Measurements from ENCODE around the gene HPSE2. TPM values are rescaled to one million over a fixed set of nuclear protein-coding genes. Genes with fewer than 3 reads are reported as not detected.

HPSE2 gene
- total and polyA plus RNA-seq, 8 donors = 0.04 to 1.1 (median 0.05) TPM; not detected in 5

- H3K9me3 ChIP-seq = no peaks in the 10 kb centered on the region
- TF ChIP-seq, protein P1, sequence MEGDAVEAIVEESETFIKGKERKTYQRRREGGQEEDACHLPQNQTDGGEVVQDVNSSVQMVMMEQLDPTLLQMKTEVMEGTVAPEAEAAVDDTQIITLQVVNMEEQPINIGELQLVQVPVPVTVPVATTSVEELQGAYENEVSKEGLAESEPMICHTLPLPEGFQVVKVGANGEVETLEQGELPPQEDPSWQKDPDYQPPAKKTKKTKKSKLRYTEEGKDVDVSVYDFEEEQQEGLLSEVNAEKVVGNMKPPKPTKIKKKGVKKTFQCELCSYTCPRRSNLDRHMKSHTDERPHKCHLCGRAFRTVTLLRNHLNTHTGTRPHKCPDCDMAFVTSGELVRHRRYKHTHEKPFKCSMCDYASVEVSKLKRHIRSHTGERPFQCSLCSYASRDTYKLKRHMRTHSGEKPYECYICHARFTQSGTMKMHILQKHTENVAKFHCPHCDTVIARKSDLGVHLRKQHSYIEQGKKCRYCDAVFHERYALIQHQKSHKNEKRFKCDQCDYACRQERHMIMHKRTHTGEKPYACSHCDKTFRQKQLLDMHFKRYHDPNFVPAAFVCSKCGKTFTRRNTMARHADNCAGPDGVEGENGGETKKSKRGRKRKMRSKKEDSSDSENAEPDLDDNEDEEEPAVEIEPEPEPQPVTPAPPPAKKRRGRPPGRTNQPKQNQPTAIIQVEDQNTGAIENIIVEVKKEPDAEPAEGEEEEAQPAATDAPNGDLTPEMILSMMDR (IDR thresholded peaks at IDR 0.05) = no peak
- DNase-seq (no peak), ATAC-seq (no peak), FAIRE-seq (no peak)
- intact Hi-C loops (cut with DNase I) = no loop called here
- H3K27me3 ChIP-seq = no peaks in the 10 kb centered on the region
- H3K27ac ChIP-seq = no peak overlapping the region
- H3K4me1 ChIP-seq = no peaks in the 10 kb centered on the region
- 71 to 87% methylated on average over 5 of the region's 5 CpGs for WGBS, 2 donors
- no peak overlapping the region for H3K4me3 ChIP-seq
- no peaks in the 10 kb centered on the region for H3K36me3 ChIP-seq
These were observed 596.7 kb downstream of the HPSE2 start for GRCh38 chr10:98638920-98639319.

DNA sequence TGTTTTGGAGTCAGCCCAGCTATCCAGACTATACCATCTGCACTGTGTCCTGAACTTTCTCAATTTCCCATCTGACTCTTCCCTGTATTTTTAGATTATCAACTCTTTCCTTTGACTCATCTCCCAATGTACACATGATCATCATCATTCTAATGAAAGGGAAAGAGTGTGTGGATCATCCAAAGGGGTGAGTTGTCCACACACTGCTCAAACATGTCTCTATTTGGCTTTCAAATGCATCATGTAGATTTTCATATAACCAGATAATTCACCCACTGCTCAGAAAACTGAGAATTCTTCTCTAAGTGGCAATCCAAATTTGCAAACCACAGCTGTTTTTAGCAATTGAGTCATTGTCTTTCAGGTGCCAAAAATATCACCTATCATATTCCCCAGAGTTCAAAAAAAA lies 598.7 kb downstream of the HPSE2 start:
- no peak for ATAC-seq

GRCh38 chr10:98632456-98633150 lies 603.0 kb downstream of the HPSE2 start:
- DNase-seq (no peak), FAIRE-seq (no peak), ATAC-seq (no peak)
- H3K27me3 ChIP-seq = no peaks in the 10 kb centered on the region
- H3K36me3 ChIP-seq = no peaks in the 10 kb centered on the region
- TF ChIP-seq, protein P1 (IDR thresholded peaks at IDR 0.05) = no peak
- H3K4me3 ChIP-seq = no peak overlapping the region
- H3K9me3 ChIP-seq = no peaks in the 10 kb centered on the region
- 57 to 68% methylated on average over 7 of the region's 7 CpGs for WGBS, 2 donors
- intact Hi-C loops (cut with DNase I) = no loop called here
- no peaks in the 10 kb centered on the region for H3K4me1 ChIP-seq
- no peak overlapping the region for H3K27ac ChIP-seq

More for the DNA sequence above, 598.7 kb downstream of the HPSE2 start:
- Histone ChIP-seq H3K36me3 (no peaks in the 10 kb centered on the region), H3K4me1 (no peaks in the 10 kb centered on the region), H3K4me3 (no peak overlapping the region), H3K9me3 (no peaks in the 10 kb centered on the region), H3K27ac (no peak overlapping the region), H3K27me3 (no peaks in the 10 kb centered on the region)
- TF ChIP-seq, protein P1 (IDR thresholded peaks at IDR 0.05) = no peak
- intact Hi-C loops (cut with DNase I) = no loop called here
- DNase-seq (no peak), FAIRE-seq (no peak)

DNA sequence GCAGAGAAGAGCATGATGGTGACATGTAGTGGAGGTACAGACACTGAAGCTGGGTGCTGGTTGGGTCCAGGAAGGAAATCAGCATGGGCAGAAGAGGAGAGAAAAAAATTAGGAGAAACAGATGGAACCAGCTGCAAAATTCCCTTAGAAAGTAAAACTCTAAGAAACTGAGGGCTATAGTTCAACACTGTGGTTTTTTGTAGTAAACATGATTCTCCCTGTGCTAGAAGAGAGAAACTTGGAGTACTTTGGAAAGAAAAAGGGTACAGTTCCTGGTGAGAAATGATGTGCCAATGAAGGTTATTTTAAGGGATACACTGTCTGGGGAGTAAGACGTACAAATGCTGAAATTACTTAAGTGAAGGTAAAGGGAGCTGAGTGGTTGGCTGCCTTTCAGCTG lies 607.4 kb downstream of the HPSE2 start:
- Histone ChIP-seq H3K27ac (no peak overlapping the region), H3K4me3 (no peak overlapping the region), H3K9me3 (no peaks in the 10 kb centered on the region), H3K36me3 (no peaks in the 10 kb centered on the region), H3K27me3 (no peaks in the 10 kb centered on the region), H3K4me1 (no peaks in the 10 kb centered on the region)
- FAIRE-seq (no peak), DNase-seq (no peak), ATAC-seq (no peak)
- TF ChIP-seq, protein P1 (IDR thresholded peaks at IDR 0.05) = no peak
- intact Hi-C loops (cut with DNase I) = no loop called here
- 84 to 96% methylated on average over 1 of the region's 1 CpG for WGBS, 2 donors

- TF ChIP-seq, protein P1 (IDR thresholded peaks at IDR 0.05) = no peak
- no peak overlapping the region for H3K4me3 ChIP-seq
- H3K4me1 ChIP-seq = no peaks in the 10 kb centered on the region
- H3K27me3 ChIP-seq = no peaks in the 10 kb centered on the region
- H3K36me3 ChIP-seq = no peaks in the 10 kb centered on the region
- no peak for ATAC-seq
- intact Hi-C loops (cut with DNase I) = no loop called here
- DNase-seq = no peak
- WGBS, 2 donors = 62 to 71% methylated on average over 1 of the region's 1 CpG
- no peak overlapping the region for H3K27ac ChIP-seq
- H3K9me3 ChIP-seq = no peaks in the 10 kb centered on the region
- FAIRE-seq = no peak
These were observed 607.9 kb downstream of the HPSE2 start for GRCh38 chr10:98627711-98628110.

All from pancreas (tissue), 10 donors.